WTC11 (cell line): ENCODE results near the gene UPF3A. TPM values are rescaled to one million over a fixed set of nuclear protein-coding genes. Genes with fewer than 3 reads are reported as not detected.

Experiments
- ATAC-seq: fragments of 200-7000 bp; cut with Tn5 transposase; 2 replicates; pipeline ENCODE4 v1.10.0; 2021; ENCODE audit warnings: mild to moderate bottlenecking, moderate library complexity
- CTCF ChIA-PET: fragments of 300-600 bp; sonication (Branson Sonifier 250); formaldehyde crosslinking; loops from one replicate; lab custom pipeline; 2021; ENCODE audit warnings: antibody characterized with exemption; lab: Charles Lee
- POLR2A ChIA-PET: fragments of 350-600 bp; sonication (Branson Sonifier 250); formaldehyde crosslinking; loops from one replicate; lab custom pipeline; 2021; ENCODE audit warnings: antibody characterized with exemption; lab: Charles Lee
- DNase-seq: peaks from one replicate; pipeline ENCODE4 v3.0.0; 2021; ENCODE audit warnings: low spot score
- H3K27ac Mint-ChIP-seq: 2 replicates; pipeline ENCODE4 v1.8.0; 2021; ENCODE audit warnings: mixed read lengths
- H3K27me3 Mint-ChIP-seq: 2 replicates; pipeline ENCODE4 v1.8.0; 2021; ENCODE audit warnings: low read depth, mild to moderate bottlenecking, moderate library complexity, mixed read lengths
- H3K36me3 Mint-ChIP-seq: 2 replicates; pipeline ENCODE4 v1.8.0; 2021; ENCODE audit warnings: mixed read lengths
- H3K4me1 Mint-ChIP-seq: 2 replicates; pipeline ENCODE4 v1.8.0; 2022; ENCODE audit warnings: mixed read lengths
- H3K4me3 Mint-ChIP-seq: 2 replicates; pipeline ENCODE4 v1.8.0; 2021; ENCODE audit warnings: mild to moderate bottlenecking, moderate library complexity, mixed read lengths
- H3K9me3 Mint-ChIP-seq: 2 replicates; pipeline ENCODE4 v1.8.0; 2021; ENCODE audit warnings: mixed read lengths
- ARID4B ChIP-seq: sonication (generic); formaldehyde crosslinking; IDR thresholded peaks from 2 replicates; pipeline ENCODE4 v1.8.0; 2023; ENCODE audit warnings: missing genetic modification reagents, mild to moderate bottlenecking, borderline replicate concordance
- IRF2 ChIP-seq: sonication (generic); formaldehyde crosslinking; IDR thresholded peaks from 2 replicates; pipeline ENCODE4 v1.8.0; 2022; ENCODE audit warnings: low read depth, missing genetic modification reagents, borderline replicate concordance
- KAT7 ChIP-seq: sonication (generic); formaldehyde crosslinking; IDR thresholded peaks from 2 replicates; pipeline ENCODE4 v1.8.1; 2023; ENCODE audit warnings: missing genetic modification reagents, mild to moderate bottlenecking, borderline replicate concordance
- MAX ChIP-seq: sonication (generic); formaldehyde crosslinking; IDR thresholded peaks from 2 replicates; pipeline ENCODE4 v1.8.0; 2022; ENCODE audit warnings: mild to moderate bottlenecking, missing genetic modification reagents
- NFE2L1 ChIP-seq: sonication (generic); formaldehyde crosslinking; IDR thresholded peaks from 2 replicates; pipeline ENCODE4 v1.8.1; 2023; ENCODE audit warnings: missing genetic modification reagents
- NR3C1 ChIP-seq: sonication (generic); formaldehyde crosslinking; conservative IDR thresholded peaks from 2 replicates; pipeline ENCODE4 v1.8.1; 2023; ENCODE audit warnings: low read depth, mild to moderate bottlenecking, missing genetic modification reagents
- RELA ChIP-seq: sonication (generic); formaldehyde crosslinking; IDR thresholded peaks from 2 replicates; pipeline ENCODE4 v1.8.1; 2022; ENCODE audit warnings: missing genetic modification reagents, mild to moderate bottlenecking, borderline replicate concordance
- TEAD1 ChIP-seq: sonication (generic); formaldehyde crosslinking; IDR thresholded peaks from 2 replicates; pipeline ENCODE4 v1.8.0; 2022; ENCODE audit warnings: mild to moderate bottlenecking, missing genetic modification reagents
- ZNF121 ChIP-seq: sonication (generic); formaldehyde crosslinking; IDR thresholded peaks from 2 replicates; pipeline ENCODE4 v1.8.0; 2023; ENCODE audit warnings: missing genetic modification reagents
- ZNF232 ChIP-seq: sonication (generic); formaldehyde crosslinking; IDR thresholded peaks from 2 replicates; pipeline ENCODE4 v1.8.0; 2022; ENCODE audit warnings: mild to moderate bottlenecking, missing genetic modification reagents
- ZNF263 ChIP-seq: sonication (generic); formaldehyde crosslinking; IDR thresholded peaks from 2 replicates; pipeline ENCODE4 v1.8.1; 2022; ENCODE audit warnings: low read depth, mild to moderate bottlenecking, moderate library complexity, missing genetic modification reagents
- ZNF423 ChIP-seq: fragments of 250-450 bp; sonication (Bioruptor Pico); IDR thresholded peaks from 2 replicates; pipeline ENCODE4 v2.1.2; 2022; ENCODE audit warnings: mild to moderate bottlenecking, moderate library complexity
- total RNA-seq: library from RNA; stranded (reverse); gene quantifications from 3 replicates; pipeline ENCODE4 v1.2.3, GENCODE V29; 2021
- TF ChIP-seq, protein P1 (sequence below): fragments of 250-450 bp; sonication (Bioruptor Pico); IDR thresholded peaks from 2 replicates; pipeline ENCODE4 v1.9.0; 2021; ENCODE audit warnings: moderate library complexity, mild to moderate bottlenecking, inconsistent platforms, borderline replicate concordance
- TF ChIP-seq, protein P2 (sequence below): sonication (generic); formaldehyde crosslinking; IDR thresholded peaks from 2 replicates; pipeline ENCODE4 v1.8.0; 2023; ENCODE audit warnings: missing genetic modification reagents
- TF ChIP-seq, protein P3 (sequence below): sonication (generic); formaldehyde crosslinking; IDR thresholded peaks from 2 replicates; pipeline ENCODE4 v1.8.0; 2022; ENCODE audit warnings: mild to moderate bottlenecking, missing genetic modification reagents
- TF ChIP-seq, protein P4 (sequence below): sonication (generic); formaldehyde crosslinking; IDR thresholded peaks from 2 replicates; pipeline ENCODE4 v1.8.0; 2022; ENCODE audit warnings: mild to moderate bottlenecking, missing genetic modification reagents

UPF3A gene
- total RNA-seq, 1 experiment from 2014 or later: 71.9 TPM

- ChIA-PET CTCF (no interaction called here), POLR2A (no interaction called here)
- no peak overlapping the region for H3K4me3 Mint-ChIP-seq
- H3K9me3 Mint-ChIP-seq: no peaks in the 10 kb centered on the region
- TF ChIP-seq ZNF423 (CRISPR knock-in tag) (no peak), IRF2 (CRISPR knock-in tag) (no peak)
- TF ChIP-seq, protein P1, sequence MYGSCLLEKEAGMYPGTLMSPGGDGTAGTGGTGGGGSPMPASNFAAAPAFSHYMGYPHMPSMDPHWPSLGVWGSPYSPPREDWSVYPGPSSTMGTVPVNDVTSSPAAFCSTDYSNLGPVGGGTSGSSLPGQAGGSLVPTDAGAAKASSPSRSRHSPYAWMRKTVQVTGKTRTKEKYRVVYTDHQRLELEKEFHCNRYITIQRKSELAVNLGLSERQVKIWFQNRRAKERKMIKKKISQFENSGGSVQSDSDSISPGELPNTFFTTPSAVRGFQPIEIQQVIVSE (CRISPR knock-in tag): no peak
- H3K4me1 Mint-ChIP-seq: no peaks in the 10 kb centered on the region
- ATAC-seq (no peak), DNase-seq (no peak)
- H3K27ac Mint-ChIP-seq: no peak overlapping the region
- peaks cover 51% of the 10 kb centered on the region for H3K36me3 Mint-ChIP-seq
- H3K27me3 Mint-ChIP-seq: no peaks in the 10 kb centered on the region
Measured at GRCh38 chr13:114304346-114305034, 23.1 kb downstream of the UPF3A start.

GRCh38 chr13:114309086-114309485 lies 27.7 kb downstream of the UPF3A start:
- Mint-ChIP-seq H3K27ac (no peak overlapping the region), H3K27me3 (no peaks in the 10 kb centered on the region; the same call in 1 of the 2 replicates), H3K4me1 (peaks cover 7% of the 10 kb centered on the region), H3K36me3 (peaks cover 22% of the 10 kb centered on the region), H3K9me3 (no peaks in the 10 kb centered on the region), H3K4me3 (no peak overlapping the region)
- ChIA-PET CTCF (no interaction called here), POLR2A (no interaction called here)
- DNase-seq (no peak), ATAC-seq (no peak)
- TF ChIP-seq, protein P2, sequence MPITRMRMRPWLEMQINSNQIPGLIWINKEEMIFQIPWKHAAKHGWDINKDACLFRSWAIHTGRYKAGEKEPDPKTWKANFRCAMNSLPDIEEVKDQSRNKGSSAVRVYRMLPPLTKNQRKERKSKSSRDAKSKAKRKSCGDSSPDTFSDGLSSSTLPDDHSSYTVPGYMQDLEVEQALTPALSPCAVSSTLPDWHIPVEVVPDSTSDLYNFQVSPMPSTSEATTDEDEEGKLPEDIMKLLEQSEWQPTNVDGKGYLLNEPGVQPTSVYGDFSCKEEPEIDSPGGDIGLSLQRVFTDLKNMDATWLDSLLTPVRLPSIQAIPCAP (CRISPR knock-in tag): no peak
- TF ChIP-seq ZNF263 (no peak), NR3C1 (CRISPR knock-in tag) (no peak), ZNF121 (CRISPR knock-in tag) (peak; percentile 90), RELA (no peak), ZNF232 (CRISPR knock-in tag) (no peak), KAT7 (no peak)

DNA sequence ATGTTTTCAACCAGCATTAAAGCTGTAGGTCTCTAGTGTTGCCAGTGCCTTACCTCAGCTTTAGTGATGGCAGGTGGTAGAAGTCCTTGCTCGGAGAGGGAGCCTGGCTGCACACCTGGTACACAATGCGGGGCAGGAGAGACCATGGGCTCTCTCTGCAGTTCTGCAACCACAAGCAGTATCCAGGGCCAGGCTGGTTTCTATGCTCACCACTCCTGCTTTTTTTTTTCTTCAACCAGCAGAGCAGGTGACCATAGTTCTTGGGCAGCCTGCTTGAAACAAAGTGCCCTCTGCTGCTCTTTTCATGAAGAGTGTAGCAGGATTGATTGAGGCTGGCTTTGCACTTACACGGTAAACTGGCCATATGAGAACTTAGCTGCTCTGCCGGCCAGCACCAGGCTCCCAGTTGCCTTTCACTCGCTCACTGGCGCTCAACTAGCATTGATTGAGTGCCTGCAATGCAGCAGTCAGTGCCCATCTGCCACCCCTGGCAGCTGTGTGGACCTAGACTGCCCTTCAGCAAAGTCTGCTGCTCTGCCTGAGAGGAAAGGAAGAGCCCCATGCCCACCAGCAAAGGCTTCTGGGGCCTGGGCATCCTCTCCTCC lies 28.5 kb downstream of the UPF3A start:
- CTCF ChIA-PET: interaction anchor here (0.7 kb wide), 1 partner anchor 127 kb away, joined by 3 read pairs; no protein-coding TSS in a partner anchor

DNA sequence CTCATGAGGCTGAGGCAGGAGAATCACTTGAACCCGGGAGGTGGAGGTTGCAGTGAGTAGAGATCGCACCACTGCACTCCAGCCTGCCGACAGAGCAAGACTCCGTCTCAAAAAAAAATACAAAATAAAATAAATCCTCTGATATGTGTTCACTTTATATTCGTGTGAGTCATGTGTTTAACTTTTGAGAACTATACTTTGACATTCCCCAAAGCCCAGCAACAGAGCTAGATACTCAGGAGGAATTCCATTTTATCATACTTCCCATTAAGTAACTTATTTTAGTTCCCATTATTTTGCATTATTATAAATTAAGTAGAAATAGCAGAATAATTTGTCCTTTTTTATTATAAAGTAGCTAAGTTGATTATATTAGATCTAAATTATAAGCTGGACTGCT lies 29.6 kb downstream of the UPF3A start:
- Mint-ChIP-seq H3K27ac (no peak overlapping the region), H3K4me1 (peaks cover 16% of the 10 kb centered on the region), H3K27me3 (no peaks in the 10 kb centered on the region; the same call in 1 of the 2 replicates), H3K9me3 (no peaks in the 10 kb centered on the region), H3K36me3 (peaks cover 14% of the 10 kb centered on the region), H3K4me3 (no peak overlapping the region)
- CTCF ChIA-PET: no interaction called here
- TF ChIP-seq TEAD1 (CRISPR knock-in tag) (no peak), ARID4B (no peak), NFE2L1 (no peak)
- POLR2A ChIA-PET: no interaction called here
- DNase-seq (no peak), ATAC-seq (no peak)

More for the DNA sequence above, 28.5 kb downstream of the UPF3A start:
- DNase-seq (no peak), ATAC-seq (no peak)
- Mint-ChIP-seq H3K4me1 (peaks cover 8% of the 10 kb centered on the region), H3K9me3 (no peaks in the 10 kb centered on the region), H3K27ac (no peak overlapping the region), H3K36me3 (peaks cover 15% of the 10 kb centered on the region), H3K4me3 (no peak overlapping the region), H3K27me3 (no peaks in the 10 kb centered on the region; the same call in 1 of the 2 replicates)
- TF ChIP-seq, protein P3, sequence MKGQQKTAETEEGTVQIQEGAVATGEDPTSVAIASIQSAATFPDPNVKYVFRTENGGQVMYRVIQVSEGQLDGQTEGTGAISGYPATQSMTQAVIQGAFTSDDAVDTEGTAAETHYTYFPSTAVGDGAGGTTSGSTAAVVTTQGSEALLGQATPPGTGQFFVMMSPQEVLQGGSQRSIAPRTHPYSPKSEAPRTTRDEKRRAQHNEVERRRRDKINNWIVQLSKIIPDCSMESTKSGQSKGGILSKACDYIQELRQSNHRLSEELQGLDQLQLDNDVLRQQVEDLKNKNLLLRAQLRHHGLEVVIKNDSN (CRISPR knock-in tag): no peak
- TF ChIP-seq, protein P4, sequence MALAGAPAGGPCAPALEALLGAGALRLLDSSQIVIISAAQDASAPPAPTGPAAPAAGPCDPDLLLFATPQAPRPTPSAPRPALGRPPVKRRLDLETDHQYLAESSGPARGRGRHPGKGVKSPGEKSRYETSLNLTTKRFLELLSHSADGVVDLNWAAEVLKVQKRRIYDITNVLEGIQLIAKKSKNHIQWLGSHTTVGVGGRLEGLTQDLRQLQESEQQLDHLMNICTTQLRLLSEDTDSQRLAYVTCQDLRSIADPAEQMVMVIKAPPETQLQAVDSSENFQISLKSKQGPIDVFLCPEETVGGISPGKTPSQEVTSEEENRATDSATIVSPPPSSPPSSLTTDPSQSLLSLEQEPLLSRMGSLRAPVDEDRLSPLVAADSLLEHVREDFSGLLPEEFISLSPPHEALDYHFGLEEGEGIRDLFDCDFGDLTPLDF (CRISPR knock-in tag): no peak
- TF ChIP-seq MAX: no peak
- TF ChIP-seq RELA: no peak
- POLR2A ChIA-PET: no interaction called here
